22Rv1 (cell line): ENCODE results near the gene CC2D2A.

Experiments
- ZFX ChIP-seq: fragments of 450-650 bp; IDR thresholded peaks from 2 replicates; pipeline ENCODE4 v1.6.1; 2017; ENCODE audit warnings: antibody characterized with exemption, borderline replicate concordance
- TF ChIP-seq, protein P1 (sequence below): fragments of 450-650 bp; IDR thresholded peaks from 2 replicates; pipeline ENCODE4 v1.5.1; 2017; ENCODE audit warnings: mild to moderate bottlenecking

DNA sequence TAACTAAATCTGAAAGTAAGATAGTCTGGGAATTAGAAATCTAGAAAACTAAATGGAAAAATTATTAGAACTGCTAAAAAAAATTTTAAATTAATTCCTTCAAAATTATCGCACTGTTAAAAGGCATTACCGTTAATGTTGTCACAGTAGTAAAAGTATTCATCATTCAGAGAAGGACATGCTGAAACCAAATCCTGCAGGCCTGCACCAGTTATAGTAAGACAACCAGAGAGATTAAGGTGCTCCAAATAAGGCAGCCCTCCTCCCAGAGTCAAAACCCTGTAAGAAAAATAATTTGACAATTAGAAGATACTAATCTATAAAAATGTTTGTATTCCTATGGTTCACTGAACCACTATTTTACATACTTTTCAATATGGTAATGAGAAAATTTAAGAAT is 142.5 kb downstream of the CC2D2A start:
- TF ChIP-seq, protein P1, sequence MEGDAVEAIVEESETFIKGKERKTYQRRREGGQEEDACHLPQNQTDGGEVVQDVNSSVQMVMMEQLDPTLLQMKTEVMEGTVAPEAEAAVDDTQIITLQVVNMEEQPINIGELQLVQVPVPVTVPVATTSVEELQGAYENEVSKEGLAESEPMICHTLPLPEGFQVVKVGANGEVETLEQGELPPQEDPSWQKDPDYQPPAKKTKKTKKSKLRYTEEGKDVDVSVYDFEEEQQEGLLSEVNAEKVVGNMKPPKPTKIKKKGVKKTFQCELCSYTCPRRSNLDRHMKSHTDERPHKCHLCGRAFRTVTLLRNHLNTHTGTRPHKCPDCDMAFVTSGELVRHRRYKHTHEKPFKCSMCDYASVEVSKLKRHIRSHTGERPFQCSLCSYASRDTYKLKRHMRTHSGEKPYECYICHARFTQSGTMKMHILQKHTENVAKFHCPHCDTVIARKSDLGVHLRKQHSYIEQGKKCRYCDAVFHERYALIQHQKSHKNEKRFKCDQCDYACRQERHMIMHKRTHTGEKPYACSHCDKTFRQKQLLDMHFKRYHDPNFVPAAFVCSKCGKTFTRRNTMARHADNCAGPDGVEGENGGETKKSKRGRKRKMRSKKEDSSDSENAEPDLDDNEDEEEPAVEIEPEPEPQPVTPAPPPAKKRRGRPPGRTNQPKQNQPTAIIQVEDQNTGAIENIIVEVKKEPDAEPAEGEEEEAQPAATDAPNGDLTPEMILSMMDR = no peak
- no peak for TF ChIP-seq ZFX
